NCI-H1930 (cell line): ENCODE measurements around the gene C20orf144.
"Not testable (repeated sequence)": the region's sequence is repeated elsewhere in the genome, so short reads cannot be mapped to it uniquely, and the experiment has no call there.

Source experiments
- DNase-seq, 2 experiments: peaks; one replicate each; lab custom pipeline; 2025; lab: John Stamatoyannopoulos, UW

The C20orf144 gene

DNA sequence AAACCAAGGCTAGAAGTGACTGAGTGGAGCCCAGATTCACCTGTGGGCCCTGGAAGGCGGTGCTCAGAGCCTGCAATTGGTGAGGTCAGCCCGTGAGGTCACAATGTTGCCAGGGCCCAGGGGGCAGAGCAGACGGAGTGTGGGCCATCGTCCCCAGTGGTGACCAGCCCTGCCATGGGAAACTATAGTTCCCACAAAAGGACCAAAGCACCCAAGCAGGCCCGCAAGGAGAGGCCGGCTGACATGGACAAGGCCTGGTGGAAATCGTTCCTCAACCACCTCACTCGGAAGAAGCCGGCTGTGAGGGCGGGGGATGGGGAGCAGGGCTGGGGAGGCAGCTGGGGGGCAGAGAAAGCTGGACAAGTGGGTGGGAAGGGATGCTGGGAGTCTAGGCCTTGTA lies at the start of gene C20orf144:
TSS of gene C20orf144 (plus strand) at position 156 of the 400 bp plus-strand sequence. CDS start at position 175, 19 bp downstream.
- no peak for DNase-seq

DNA sequence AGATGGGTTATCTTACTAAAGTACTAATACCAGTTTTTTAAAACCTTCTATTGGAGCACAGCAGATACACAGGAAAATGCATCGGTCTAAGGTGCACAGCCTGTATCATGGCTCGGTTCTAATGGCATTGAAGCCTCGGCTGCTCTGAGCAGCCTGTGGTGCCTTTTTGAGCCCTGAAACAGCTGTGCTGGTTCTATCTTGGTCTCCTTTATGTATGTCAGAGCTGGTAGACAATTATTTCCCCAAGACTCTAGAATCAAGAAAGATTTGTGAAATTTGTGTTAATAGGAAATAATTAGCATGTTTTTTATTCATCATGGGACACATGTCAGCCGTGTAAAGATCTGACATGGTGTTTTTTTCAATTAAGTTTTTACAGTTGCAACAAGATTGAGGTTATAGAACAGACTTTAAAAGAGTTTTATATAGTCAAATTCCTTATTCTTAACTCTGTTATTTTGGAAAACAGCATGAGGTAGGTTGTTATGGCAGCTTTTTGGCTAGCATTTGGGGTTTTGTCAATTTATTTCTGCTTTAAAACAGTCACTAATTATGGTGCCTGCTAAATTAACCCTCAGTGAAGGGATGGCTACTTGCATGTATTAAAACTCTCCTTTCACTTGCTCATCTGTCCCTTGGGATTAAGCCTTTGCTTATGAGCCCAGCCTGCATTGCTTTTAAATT lies 40.3 kb upstream of the C20orf144 start:
- DNase-seq, result no peak

DNA sequence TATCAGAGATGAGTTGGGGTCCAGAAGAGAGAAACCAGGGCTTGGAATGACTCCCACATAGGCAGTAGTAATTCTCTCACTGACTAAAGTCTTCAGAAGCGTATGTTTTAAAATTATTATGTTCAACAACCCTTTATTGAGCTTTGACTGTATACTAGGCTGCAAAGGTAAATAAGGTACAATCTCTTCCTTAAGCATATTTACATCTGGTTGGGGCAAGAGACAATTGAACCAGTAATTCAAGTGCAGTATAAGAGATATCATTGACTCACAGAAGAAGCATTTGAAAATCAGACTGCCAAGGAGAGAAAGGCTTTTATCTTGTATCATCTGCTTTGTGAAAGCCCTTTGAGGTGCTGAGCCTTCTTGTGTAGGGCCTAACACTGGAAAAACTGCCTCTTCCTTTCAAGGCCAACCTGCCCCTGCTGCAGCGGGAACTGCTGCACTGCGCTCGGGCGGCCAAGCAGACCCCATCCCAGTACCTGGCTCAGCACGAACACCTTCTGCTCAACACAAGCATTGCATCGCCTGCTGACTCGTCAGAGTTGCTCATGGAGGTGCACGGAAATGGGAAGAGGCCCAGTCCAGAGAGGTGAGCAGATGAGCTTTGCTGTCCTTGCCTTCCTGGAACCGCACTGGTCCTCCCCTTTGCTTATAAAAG lies 39.3 kb upstream of the C20orf144 start:
- DNase-seq, result no peak

DNA sequence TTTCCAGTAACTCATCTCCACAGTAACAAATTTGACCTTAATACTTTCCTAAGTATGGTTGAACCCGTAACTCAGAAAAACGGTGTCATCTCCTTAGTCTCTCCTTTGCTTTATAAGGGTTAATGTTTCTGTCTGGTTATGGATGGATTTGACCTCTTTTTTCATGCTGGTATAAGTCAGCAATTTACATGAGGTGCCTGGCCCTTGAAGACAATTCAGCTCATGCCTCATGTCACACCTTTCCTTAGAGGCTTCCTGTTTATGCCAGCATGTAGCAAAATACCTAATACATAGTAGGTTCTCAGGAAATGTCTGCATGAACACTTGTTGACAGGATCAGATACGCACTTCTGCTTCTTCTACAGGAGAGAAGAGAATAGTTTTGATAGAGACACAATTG lies 37.7 kb upstream of the C20orf144 start:
- DNase-seq, result no peak

DNA sequence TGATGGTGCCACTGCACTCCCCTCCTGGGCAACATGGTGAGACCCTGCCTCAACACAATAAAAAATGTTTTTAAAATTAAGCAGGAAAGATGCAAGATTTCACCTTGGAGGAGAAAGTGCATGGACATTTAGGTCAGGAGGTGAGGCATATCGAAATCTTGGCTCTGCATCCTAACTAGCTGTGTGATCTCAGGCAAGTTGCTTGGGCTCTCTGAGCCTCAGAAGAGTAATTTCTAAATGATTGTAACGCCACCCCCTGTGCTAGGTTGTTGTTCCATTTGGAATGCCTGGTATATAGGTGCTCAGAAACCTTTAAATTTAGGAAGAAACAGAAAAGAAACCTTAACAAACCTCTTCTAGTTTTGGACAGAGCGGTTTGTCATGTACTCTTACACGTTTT lies 35.9 kb upstream of the C20orf144 start:
- DNase-seq, result no peak

DNA sequence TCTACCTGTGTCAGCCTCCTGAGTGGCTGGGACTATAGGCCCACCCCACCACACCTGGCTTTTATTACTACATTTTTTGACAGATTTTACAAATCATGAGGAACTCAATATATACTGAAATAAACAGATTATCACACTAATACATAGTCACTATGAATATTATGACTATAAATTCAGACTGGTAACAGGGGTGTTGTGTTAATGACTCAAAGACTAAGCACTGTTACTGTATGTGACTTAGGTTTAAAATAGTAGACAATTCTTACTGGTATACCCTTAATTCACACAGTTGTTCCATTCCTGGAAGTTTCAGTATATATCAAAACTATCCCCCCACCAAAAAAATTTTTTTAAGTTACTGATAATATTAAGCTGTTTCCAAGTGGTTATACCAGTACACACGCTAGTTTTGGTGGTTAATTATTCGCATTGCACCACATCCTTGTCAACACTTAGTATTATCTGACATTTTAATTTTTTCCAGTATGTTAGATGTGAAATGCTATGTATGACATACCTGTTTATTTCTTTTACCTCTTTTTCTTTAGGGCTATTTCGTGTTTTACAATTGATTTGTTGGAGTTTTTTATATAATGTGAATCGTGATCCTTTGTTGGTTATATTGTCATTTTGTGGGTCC lies 34.4 kb upstream of the C20orf144 start:
- no peak for DNase-seq

DNA sequence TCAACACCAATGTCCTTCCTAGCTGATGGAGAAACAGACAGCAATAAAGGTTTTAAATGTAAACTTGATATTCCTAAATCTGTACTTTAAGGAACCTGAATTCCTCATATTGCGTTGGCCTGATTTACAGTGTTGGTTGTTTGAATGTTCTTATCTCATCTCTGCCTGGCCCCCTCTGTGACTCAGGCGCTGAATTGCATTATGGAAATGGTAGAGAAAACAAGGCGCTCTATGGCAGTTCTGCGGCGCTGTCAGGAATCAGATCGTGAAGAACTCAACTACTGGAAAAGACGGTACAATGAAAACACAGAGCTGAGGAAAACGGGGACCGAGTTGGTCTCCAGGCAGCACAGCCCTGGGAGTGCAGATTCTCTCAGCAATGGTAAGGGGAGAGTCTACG lies 32.6 kb upstream of the C20orf144 start:
- no peak for DNase-seq

DNA sequence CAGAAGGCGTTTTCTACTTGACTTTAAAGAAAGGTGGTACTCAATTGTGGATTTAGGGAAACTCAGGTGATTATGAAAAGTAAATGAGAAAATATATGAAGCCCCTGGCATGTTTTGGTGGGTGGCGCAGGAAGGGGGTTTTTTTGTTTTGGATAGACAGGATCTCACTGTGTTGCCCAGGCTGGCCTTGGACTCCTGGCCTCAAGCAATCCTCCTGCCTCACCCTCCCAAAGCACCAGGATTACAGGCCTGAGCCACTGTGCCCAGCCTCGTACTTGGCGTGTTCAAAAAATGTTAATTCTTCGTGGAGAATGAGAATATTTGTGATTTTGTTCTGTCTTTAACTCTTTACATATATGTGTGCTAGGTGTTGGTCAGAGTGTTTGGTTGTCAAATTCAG lies 32.1 kb upstream of the C20orf144 start:
- DNase-seq, result no peak

DNA sequence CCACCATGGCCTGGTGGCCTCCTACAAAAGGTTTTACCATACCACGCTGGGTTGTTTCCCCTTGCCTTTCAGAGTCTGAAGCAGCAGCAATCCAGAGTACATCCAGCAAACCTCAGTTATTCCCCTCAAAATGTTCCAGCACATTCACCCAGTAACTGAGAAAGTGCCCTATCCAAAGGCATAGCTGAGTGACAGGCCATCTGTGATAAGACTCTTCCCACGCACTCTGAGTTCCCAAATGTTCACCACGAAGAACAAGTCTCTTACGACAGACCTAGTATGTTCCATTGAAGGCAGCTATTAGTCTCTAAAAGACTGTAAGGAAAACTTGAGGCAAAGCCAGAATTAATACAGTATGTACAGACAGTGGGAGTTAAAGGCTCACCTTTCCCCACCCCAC lies 31.6 kb upstream of the C20orf144 start:
- DNase-seq, result no peak

DNA sequence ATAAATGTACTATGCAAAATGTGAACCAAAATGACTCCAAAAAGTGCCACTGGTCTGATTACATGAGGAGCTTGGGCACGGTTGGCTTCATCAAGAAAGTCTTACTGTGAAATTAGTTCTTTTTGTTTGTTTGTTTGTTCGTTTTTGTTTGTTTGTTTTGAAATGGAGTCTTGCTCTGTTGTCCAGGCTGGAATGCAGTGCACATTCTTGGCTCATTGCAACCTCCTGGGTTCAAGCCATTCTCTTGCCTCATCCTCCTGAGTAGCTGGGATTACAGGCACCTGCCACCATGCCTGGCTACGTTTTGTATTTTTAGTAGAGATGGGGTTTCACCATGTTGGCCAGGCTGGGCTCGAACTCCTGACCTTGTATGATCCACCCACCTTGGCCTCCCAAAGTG lies 30.2 kb upstream of the C20orf144 start:
- not testable (repeated sequence) for DNase-seq

DNA sequence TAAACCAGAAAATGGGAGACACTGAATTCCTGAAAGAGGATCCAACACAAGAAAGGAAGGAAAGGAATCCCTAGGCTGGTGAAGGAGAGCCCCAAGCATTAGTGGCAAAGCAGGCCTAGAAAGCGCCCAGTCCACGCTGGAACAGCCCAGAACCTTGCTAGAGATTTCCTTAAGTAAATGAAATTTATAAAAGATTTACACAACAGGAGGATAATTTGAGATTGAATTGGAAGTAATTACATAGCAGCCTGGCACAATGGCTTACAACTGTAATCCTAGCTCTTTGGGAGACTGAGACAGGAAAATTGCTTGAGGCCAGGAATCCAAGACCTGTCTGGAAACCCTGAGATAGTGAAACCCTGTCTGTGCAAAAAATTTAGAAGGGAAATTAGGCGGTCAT lies 26.8 kb upstream of the C20orf144 start:
- DNase-seq, result no peak

DNA sequence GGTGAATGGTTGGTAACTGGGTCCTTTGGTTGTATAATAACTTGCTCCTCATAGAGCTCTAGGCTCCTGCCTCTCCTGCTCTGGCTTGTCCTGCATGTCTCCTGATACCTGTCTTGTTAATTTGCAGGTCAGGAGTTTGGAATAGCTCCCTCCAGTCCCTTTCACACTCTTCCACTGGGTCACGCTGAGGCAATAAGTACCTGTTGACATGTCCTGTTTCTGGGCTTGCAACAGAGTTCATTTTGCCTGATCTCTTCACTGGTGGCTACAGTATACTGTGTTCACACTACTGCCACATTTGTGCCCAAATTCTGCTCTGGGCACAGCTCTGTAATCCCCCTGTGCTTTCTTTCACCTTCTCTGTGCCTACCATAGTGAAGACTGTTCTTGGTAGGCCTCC lies 25.4 kb upstream of the C20orf144 start:
- no peak for DNase-seq

DNA sequence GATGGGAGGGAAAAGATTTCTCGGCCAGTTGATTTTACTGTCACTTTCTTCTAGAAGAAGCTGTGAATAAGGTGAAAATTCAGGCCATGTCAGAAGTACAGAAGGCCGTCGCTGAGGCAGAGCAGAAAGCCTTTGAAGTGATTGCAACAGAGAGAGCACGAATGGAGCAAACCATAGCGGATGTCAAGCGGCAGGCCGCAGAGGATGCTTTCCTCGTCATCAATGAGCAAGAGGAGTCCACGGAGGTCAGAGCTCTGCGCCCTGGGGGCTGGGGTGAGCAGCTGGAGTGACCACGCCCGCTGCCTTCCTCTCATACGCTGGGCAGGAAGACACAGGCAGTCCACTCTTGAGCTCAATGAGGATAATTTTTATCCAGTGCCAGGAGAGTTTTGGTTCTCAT lies 21.8 kb upstream of the C20orf144 start:
- DNase-seq, result no peak

DNA sequence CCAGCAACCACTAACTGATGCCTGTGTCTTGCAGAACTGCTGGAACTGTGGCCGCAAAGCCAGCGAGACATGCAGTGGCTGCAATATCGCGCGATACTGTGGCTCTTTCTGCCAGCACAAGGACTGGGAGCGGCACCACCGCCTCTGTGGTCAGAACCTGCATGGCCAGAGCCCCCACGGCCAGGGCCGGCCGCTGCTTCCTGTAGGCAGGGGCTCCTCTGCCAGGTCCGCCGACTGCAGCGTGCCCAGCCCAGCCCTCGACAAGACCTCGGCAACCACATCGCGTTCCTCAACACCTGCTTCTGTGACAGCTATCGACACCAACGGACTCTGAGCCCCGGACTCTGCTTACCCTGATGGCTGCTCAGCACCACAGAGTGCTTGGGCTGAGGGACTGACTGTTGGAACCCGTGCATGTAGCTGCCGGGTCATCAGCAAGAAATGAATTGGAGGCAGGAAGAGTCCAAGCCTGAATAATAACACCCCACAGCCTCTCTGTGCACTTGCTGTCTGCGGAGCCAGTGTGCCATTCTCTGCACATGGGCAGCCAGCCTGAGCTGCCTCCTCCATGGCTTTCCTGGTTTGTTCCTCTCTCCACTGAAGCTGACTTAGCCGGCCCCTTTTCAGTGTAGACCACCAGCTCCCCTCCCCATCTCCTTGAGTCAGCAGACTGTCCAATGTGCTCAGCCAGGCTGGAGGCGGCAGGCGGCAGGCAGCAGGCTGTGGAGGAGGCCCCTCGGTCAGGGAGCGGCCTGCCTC lies 17.6 kb upstream of the C20orf144 start:
- DNase-seq, result no peak

DNA sequence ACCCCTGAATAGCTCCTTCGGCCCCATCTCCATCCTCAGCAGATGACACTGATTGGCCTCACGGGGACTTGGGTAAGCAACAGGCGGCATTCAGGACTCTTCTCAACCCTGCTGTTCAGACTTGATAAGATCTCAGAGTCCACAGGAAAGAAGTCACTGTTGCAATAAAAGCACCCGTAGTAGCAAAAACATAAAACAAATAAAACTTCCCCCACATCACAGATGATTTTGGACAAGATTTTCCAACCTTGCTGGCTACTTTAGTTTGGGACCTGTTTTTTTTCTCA lies 17.1 kb upstream of the C20orf144 start:
- DNase-seq, result no peak

DNA sequence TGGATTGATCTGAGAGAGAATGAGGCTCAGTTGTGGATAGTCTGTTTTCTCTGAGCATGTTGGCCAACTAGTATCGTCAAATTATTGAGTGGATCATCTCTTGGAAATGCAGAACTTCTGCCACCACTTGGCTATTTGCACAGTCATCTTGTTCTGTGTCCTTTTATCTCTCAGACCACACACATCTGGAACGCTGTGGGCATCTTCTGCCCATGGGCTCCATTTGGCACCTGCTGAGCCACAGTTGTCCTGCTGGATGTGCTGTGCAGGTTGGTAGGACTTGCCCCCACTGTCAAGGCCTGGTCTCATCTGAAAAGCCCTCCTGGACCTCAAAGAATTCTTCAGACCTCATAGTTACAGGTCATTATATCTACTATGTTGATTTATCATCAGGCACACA lies 16.7 kb upstream of the C20orf144 start:
- DNase-seq, result no peak

DNA sequence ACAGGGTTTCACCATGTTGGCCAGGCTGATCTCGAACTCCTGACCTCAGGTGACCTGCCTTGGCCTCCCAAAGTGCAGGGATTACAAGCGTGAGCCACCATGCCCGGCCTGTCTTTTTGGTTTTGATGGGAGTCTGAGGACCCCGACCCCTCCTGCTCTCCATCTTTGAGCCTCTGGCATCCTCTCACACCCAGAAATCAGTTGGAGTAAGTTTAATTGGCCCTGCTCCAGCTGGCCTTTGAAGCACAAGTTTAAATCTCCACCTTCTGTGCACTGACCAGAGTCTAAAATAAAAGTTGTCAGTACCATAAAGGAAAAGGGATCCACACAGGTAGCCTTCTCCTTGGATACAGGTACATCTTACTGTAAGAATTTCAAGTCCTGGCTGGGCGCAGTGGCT lies 15.9 kb upstream of the C20orf144 start:
- DNase-seq, result no peak

DNA sequence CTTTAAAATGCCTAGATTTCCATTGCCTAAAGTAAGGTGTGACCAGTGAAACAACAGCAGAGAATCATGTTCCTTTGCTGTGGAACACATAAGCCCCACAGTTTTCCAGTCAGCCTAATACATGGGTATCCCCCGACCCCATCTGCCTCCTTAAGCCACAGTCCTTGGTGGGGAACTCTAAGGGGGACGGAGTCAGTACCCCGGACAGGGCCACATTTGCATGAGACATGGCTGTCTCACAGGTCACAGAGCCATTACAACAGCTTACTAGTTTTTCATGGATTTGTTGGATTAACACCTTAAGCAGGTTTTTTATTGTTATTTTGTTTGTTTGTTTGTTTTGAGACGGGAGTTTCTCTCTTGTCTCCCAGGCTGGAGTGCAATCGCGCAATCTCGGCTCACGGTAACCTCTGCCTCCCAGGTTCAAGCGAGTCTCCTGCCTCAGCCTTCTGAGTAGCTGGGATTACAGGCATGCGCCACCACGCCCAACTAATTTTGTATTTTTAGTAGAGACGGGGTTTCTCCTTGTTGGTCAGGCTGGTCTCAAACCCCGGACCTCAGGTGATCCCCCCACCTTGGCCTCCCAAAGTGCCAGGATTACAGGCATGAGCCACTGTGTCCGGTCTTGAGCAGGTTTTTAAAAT lies 15.0 kb upstream of the C20orf144 start:
- DNase-seq, result not testable (repeated sequence)

DNA sequence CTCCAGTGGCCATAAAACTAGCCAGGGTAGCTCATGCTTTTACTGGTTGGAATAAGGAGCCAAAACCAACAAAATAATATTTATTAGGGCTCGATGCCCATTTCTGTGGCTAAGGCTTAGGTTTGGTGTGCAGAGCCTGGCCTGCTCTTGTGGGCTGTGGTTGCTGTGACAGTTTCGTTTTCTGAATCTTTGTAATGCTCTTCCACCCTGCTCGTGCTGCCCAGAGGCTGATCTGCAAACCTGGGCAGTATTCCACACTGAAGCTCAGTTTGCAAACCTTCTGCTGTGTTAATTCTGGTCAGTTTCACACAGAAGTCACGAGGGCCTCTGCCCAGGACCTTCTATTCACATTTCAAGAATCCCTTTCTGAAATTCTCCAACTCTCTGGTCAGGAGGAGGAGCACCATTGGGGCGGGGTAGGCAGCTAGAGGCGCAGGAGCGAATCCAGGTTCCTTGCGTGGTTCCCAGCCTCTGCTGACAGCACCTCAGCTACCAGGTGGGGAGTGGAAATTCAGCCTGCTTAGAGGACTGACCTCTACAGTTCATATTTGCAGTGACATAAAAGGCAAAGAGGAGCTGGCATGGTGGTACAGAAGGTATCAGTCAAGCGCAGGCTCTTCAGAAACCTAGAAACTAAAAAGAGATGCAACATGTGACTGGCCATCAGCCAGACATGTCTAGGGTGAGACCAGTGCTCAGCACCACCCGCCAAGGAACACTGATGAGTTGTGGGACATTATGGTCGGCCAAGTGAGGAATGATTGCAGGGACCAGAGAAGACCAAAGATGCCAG lies 14.3 kb upstream of the C20orf144 start:
- DNase-seq, result no peak

DNA sequence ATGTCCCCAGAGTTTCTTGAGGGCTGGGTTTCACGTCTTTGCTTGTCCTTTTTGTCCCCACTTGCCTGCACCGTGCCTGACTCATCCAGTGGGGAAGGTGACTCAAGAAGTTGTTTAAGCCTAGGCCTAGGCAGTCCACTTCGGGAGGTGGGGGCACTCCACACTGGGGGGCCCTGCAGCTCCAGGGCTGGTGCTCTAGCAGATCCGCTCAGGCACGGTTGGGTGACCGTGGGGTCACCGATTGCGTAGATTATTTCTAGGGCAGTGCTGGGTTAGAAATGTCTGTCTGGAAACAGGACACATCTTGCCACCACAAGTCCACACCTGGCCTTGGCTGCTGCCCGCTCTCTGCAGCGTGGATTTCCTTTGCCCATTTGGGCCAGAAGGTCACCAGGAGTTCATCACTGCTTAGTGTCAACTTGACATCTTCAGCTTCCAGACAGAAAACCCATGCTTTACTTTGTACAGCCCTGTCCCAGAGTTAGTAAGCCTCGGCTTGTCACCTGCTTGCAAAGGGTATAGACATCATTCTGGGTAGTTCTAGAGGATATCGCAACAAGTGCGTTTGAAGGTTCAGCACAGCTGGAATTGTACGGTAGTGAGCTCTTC lies 13.6 kb upstream of the C20orf144 start:
- no peak for DNase-seq

DNA sequence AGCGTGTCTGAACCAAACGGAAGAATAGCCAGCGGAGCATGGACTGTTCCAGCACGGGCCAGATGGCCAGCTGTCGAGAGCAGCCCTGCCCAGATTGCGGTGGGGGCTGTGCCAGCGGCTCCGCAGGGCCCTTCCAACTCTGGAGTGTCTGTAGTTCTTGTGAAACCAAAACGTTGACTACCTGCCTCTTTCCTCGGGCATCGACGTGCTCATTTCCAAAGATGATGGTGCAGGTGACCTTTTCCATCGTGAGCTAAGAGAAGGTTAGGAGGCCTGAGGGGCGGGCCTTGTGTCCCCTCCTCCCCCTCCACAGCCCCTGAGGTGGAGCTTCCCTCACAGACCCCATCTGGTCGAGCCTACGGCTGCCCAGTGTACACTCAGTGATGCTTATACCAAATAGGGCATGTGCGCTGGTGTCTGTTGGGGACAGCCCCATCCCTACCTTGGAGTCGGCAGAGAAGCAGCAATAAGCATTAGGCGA lies 12.9 kb upstream of the C20orf144 start:
- no peak for DNase-seq
